K562 (cell line): ENCODE results near the gene ZNF155. TPM values are rescaled to one million over a fixed set of nuclear protein-coding genes. Genes with fewer than 3 reads are reported as not detected.

ENCODE experiments used
- ARHGAP35 ChIP-seq: fragments of 450-650 bp; IDR thresholded peaks from 2 replicates; pipeline ENCODE4 v1.6.1; 2018; ENCODE audit not compliant: partially characterized antibody
- CHCHD3 ChIP-seq: fragments of 250-450 bp; sonication (Bioruptor Pico); IDR thresholded peaks from 2 replicates; pipeline ENCODE4 v2.1.2; 2022; ENCODE audit warnings: mild to moderate bottlenecking
- ELF1 ChIP-seq: fragments of 200-800 bp; sonication (Bioruptor generic); IDR thresholded peaks from 2 replicates; pipeline ENCODE4 v1.6.1; 2016; ENCODE audit warnings: missing genetic modification characterization, missing compliant biosample characterization
- ESRRB ChIP-seq: fragments of 250-450 bp; sonication (Bioruptor Pico); IDR thresholded peaks from 2 replicates; pipeline ENCODE4 v1.5.0; 2020; ENCODE audit warnings: mild to moderate bottlenecking, moderate library complexity, borderline replicate concordance
- HCFC1 ChIP-seq: IDR thresholded peaks from 2 replicates; pipeline ENCODE4 v1.6.1; 2012; ENCODE audit warnings: low read depth, low read length, improper control_type of control experiment
- MAFK ChIP-seq: IDR thresholded peaks from 2 replicates; pipeline ENCODE4 v1.6.1; 2011; ENCODE audit warnings: low read length, improper control_type of control experiment
- NFIC ChIP-seq: fragments of 450-650 bp; IDR thresholded peaks from 2 replicates; pipeline ENCODE4 v1.6.1; 2017; ENCODE audit warnings: mild to moderate bottlenecking, inconsistent platforms
- NUFIP1 ChIP-seq: fragments of 450-650 bp; IDR thresholded peaks from 2 replicates; pipeline ENCODE4 v1.6.1; 2018; ENCODE audit not compliant: partially characterized antibody
- SIX5 ChIP-seq, 2 experiments: IDR thresholded peaks; 2 replicates each; pipeline ENCODE4 v1.6.1; 2011; ENCODE audit warnings: low read length in 2 of 2, borderline replicate concordance in 1 of 2, low read depth in 1 of 2, mild to moderate bottlenecking in 1 of 2, moderate library complexity in 1 of 2; ENCODE audit not compliant: insufficient read depth in 1 of 2
- SMAD4 ChIP-seq: fragments of 250-450 bp; sonication (Bioruptor Pico); conservative IDR thresholded peaks from 2 replicates; pipeline ENCODE4 v1.8.0; 2021; ENCODE audit warnings: inconsistent platforms, mild to moderate bottlenecking, moderate library complexity
- TCFL5 ChIP-seq: fragments of 250-450 bp; sonication (Bioruptor Pico); conservative IDR thresholded peaks from 2 replicates; pipeline ENCODE4 v1.6.1; 2021; ENCODE audit warnings: mild to moderate bottlenecking, moderate library complexity, matching md5 sums
- TEAD2 ChIP-seq: fragments of 450-650 bp; IDR thresholded peaks from 2 replicates; pipeline ENCODE4 v1.6.1; 2016; ENCODE audit warnings: missing genetic modification characterization, control low read depth, missing compliant biosample characterization
- ZBTB2 ChIP-seq: fragments of 450-650 bp; IDR thresholded peaks from 2 replicates; pipeline ENCODE4 v1.6.1; 2016; ENCODE audit warnings: antibody characterized with exemption
- ZBTB43 ChIP-seq: sonication (generic); formaldehyde crosslinking; IDR thresholded peaks from 2 replicates; pipeline ENCODE4 v1.8.0; 2023; ENCODE audit warnings: mild to moderate bottlenecking, missing genetic modification reagents
- ZNF253 ChIP-seq: fragments of 250-450 bp; sonication (Bioruptor Pico); conservative IDR thresholded peaks from 2 replicates; pipeline ENCODE4 v1.6.1; 2021; ENCODE audit warnings: mild to moderate bottlenecking
- ZSCAN32 ChIP-seq: fragments of 450-650 bp; formaldehyde crosslinking; IDR thresholded peaks from 2 replicates; pipeline ENCODE4 v1.4.0; 2020; ENCODE audit warnings: mild to moderate bottlenecking, moderate library complexity
- polyA plus RNA-seq, 8 experiments: library from polyadenylated mRNA; depleted of rRNA in 4 of 8; stranded (reverse) in 5 of 8; unstranded in 3 of 8; fragments of >200 nt; fragmentation: Nextera tagmentation in 2 of 8; fragmentation: Illumina TruSeq in 1 of 8; extraction: Ambion mirVana in 2 of 8; extraction: Trizol in 1 of 8; gene quantifications; 2 replicates each; pipeline versions ENCODE4 v1.2.1 to v1.2.3, GENCODE V29; 2011 to 2014; ENCODE audit warnings: inconsistent platforms in 1 of 8, missing spikeins in 1 of 8
- total RNA-seq, 7 experiments: library from RNA; depleted of rRNA in 6 of 7; stranded (reverse); fragments of >200 nt in 6 of 7; fragmentation: Illumina TruSeq in 2 of 7; extraction: Trizol in 2 of 7; gene quantifications; 2 replicates each; pipeline versions ENCODE4 v1.2.1 to v1.2.3, GENCODE V29; 2011 to 2021; ENCODE audit warnings: low replicate concordance in 1 of 7
- TF ChIP-seq, protein P1 (sequence below), 2 experiments: fragments of 450-650 bp in 1 of 2; sonication (generic) in 1 of 2; formaldehyde crosslinking in 1 of 2; IDR thresholded peaks; 2 replicates each; pipeline versions ENCODE4 v1.7.1 to v1.9.0; 2016 to 2022; ENCODE audit warnings: inconsistent platforms in 1 of 2, mild to moderate bottlenecking in 1 of 2, missing genetic modification reagents in 1 of 2

The ZNF155 gene
- total and polyA plus RNA-seq, 9 of the 15 experiments (the other 6 are each of a cell fraction or from before 2014, with no cell fraction given) = 0.09 to 0.76 (median 0.37) TPM

- TF ChIP-seq, protein P1, sequence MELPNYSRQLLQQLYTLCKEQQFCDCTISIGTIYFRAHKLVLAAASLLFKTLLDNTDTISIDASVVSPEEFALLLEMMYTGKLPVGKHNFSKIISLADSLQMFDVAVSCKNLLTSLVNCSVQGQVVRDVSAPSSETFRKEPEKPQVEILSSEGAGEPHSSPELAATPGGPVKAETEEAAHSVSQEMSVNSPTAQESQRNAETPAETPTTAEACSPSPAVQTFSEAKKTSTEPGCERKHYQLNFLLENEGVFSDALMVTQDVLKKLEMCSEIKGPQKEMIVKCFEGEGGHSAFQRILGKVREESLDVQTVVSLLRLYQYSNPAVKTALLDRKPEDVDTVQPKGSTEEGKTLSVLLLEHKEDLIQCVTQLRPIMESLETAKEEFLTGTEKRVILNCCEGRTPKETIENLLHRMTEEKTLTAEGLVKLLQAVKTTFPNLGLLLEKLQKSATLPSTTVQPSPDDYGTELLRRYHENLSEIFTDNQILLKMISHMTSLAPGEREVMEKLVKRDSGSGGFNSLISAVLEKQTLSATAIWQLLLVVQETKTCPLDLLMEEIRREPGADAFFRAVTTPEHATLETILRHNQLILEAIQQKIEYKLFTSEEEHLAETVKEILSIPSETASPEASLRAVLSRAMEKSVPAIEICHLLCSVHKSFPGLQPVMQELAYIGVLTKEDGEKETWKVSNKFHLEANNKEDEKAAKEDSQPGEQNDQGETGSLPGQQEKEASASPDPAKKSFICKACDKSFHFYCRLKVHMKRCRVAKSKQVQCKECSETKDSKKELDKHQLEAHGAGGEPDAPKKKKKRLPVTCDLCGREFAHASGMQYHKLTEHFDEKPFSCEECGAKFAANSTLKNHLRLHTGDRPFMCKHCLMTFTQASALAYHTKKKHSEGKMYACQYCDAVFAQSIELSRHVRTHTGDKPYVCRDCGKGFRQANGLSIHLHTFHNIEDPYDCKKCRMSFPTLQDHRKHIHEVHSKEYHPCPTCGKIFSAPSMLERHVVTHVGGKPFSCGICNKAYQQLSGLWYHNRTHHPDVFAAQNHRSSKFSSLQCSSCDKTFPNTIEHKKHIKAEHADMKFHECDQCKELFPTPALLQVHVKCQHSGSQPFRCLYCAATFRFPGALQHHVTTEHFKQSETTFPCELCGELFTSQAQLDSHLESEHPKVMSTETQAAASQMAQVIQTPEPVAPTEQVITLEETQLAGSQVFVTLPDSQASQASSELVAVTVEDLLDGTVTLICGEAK (IDR thresholded peaks at IDR 0.05) = peak; percentile 81
- TF ChIP-seq, protein P1 (CRISPR knock-in tag; IDR thresholded peaks at IDR 0.05) = no peak
- TF ChIP-seq ZSCAN32 (CRISPR knock-in tag) = no peak
- no peak for TF ChIP-seq ESRRB (CRISPR knock-in tag)
- no peak for TF ChIP-seq TEAD2 (tag)
- TF ChIP-seq SMAD4 = no peak
- no peak for TF ChIP-seq NFIC
- TF ChIP-seq ZNF253 (CRISPR knock-in tag) = no peak
- no peak for TF ChIP-seq ZBTB2
- peak; percentile 86 for TF ChIP-seq ELF1 (tag)
- no peak for TF ChIP-seq CHCHD3 (CRISPR knock-in tag)
- no peak for TF ChIP-seq ZBTB43
- no peak for TF ChIP-seq MAFK
- peak; percentile 61 to 71 for TF ChIP-seq SIX5 (IDR thresholded peaks at IDR 0.05; ENCODE audit: borderline replicate concordance in 1 of 2, insufficient read depth in 1 of 2, low read depth in 1 of 2, low read length in 2 of 2)
- no peak for TF ChIP-seq TCFL5 (CRISPR knock-in tag)
- TF ChIP-seq ARHGAP35 = no peak
- TF ChIP-seq NUFIP1 = no peak
- peak; percentile 92 for TF ChIP-seq HCFC1
These were observed at the start of gene ZNF155 (continued) for GRCh38 chr19:43983912-43984686.
